Colonic mucosa (tissue), 4 donors: ENCODE data around the gene KIF5A. TPM values are rescaled to one million over a fixed set of nuclear protein-coding genes. Genes with fewer than 3 reads are reported as not detected.

ENCODE experiments used
- DNase-seq: peaks from one replicate; pipeline ENCODE4 v3.0.0-alpha.2; 2020
- H3K27ac ChIP-seq: fragments of 200-600 bp; one replicate; pipeline ENCODE4 v1.8.0; 2021
- H3K27me3 ChIP-seq: fragments of 200-600 bp; one replicate; pipeline ENCODE4 v1.8.0; 2021
- H3K36me3 ChIP-seq: fragments of 200-600 bp; one replicate; pipeline ENCODE4 v1.8.0; 2021
- H3K4me1 ChIP-seq: fragments of 200-600 bp; one replicate; pipeline ENCODE4 v1.8.0; 2021; ENCODE audit warnings: mild to moderate bottlenecking
- H3K4me3 ChIP-seq: fragments of 200-600 bp; one replicate; pipeline ENCODE4 v1.8.0; 2021
- H3K9ac ChIP-seq, 2 donors: one replicate each; pipeline ENCODE4 v1.7.0; 2013; ENCODE audit warnings: control low read depth in 2 of 2, low read depth in 2 of 2, low read length in 2 of 2
- H3K9me3 ChIP-seq: fragments of 200-600 bp; one replicate; pipeline ENCODE4 v1.8.0; 2021
- CTCF ChIP-seq: fragments of 200-600 bp; IDR thresholded peaks from one replicate; pipeline ENCODE4 v1.8.0; 2022; ENCODE audit warnings: antibody characterized with exemption, mild to moderate bottlenecking
- intact Hi-C: fragments of 100-400 bp; cut with DNase I; formaldehyde crosslinking; loops from one replicate; pipeline ENCODE4 v1.14.1; 2022
- total RNA-seq, 2 donors: library from RNA; stranded (reverse); fragmentation: NEBNext Ultra II Directional in 1 of 2; extraction: Animal tissue kit (Norgen Biotek cat#: 25700) in 1 of 2; gene quantifications; one replicate each; pipeline ENCODE4 v1.2.1, GENCODE V29; 2021
- donor health status: healthy.
- donor health status: DM: no; HTN: no; CAD: no.
- donor health status: DM: no; HTN: no; CAD: no.

Gene KIF5A
- total RNA-seq, 2 donors from 2014 or later, result 0.67 to 2.1 TPM

GRCh38 chr12:57525615-57526383, 24.0 kb upstream of the KIF5A start:
- peaks cover 22% of the 10 kb centered on the region for H3K36me3 ChIP-seq
- no peak overlapping the region for H3K4me3 ChIP-seq
- H3K27ac ChIP-seq, result no peak overlapping the region

GRCh38 chr12:57526477-57527126, 23.2 kb upstream of the KIF5A start:
- H3K36me3 ChIP-seq, result peaks cover 23% of the 10 kb centered on the region
- no peak overlapping the region for H3K27ac ChIP-seq
- no peak for TF ChIP-seq CTCF
- no peaks in the 10 kb centered on the region for H3K9me3 ChIP-seq
- no peak for DNase-seq
- H3K4me1 ChIP-seq, result peaks cover 19% of the 10 kb centered on the region
- no peak overlapping the region for H3K4me3 ChIP-seq
- H3K9ac ChIP-seq, result no peak overlapping the region
- no peaks in the 10 kb centered on the region for H3K27me3 ChIP-seq
- intact Hi-C loops, result no loop called here

More at GRCh38 chr12:57525615-57526383, 24.0 kb upstream of the KIF5A start:
- no peak for TF ChIP-seq CTCF
- Histone ChIP-seq H3K4me1 (peaks cover 21% of the 10 kb centered on the region), H3K9me3 (no peaks in the 10 kb centered on the region), H3K9ac (no peak overlapping the region), H3K27me3 (no peaks in the 10 kb centered on the region)
- intact Hi-C loops, result no loop called here
- DNase-seq, result no peak

- no peak for DNase-seq
- no peaks in the 10 kb centered on the region for H3K9me3 ChIP-seq
- H3K9ac ChIP-seq, result no peak overlapping the region
- H3K36me3 ChIP-seq, result peaks cover 25% of the 10 kb centered on the region
- H3K27ac ChIP-seq, result no peak overlapping the region
- H3K27me3 ChIP-seq, result no peaks in the 10 kb centered on the region
- no peak for TF ChIP-seq CTCF
- no peak overlapping the region for H3K4me3 ChIP-seq
- intact Hi-C loops, result no loop called here
- H3K4me1 ChIP-seq, result peaks cover 14% of the 10 kb centered on the region
Observed at GRCh38 chr12:57527184-57527583, 22.7 kb upstream of the KIF5A start.

GRCh38 chr12:57528176-57528575, 21.7 kb upstream of the KIF5A start:
- intact Hi-C loops, result no loop called here
- Histone ChIP-seq H3K4me1 (peaks cover 14% of the 10 kb centered on the region), H3K27ac (no peak overlapping the region), H3K9ac (no peak overlapping the region), H3K27me3 (no peaks in the 10 kb centered on the region), H3K4me3 (no peak overlapping the region), H3K36me3 (peaks cover 28% of the 10 kb centered on the region), H3K9me3 (no peaks in the 10 kb centered on the region)
- DNase-seq, result no peak
- no peak for TF ChIP-seq CTCF

- no peak overlapping the region for H3K27ac ChIP-seq
Observed at GRCh38 chr12:57528831-57529555, 20.9 kb upstream of the KIF5A start.

More at GRCh38 chr12:57528831-57529555, 20.9 kb upstream of the KIF5A start:
- Histone ChIP-seq H3K9ac (no peak overlapping the region), H3K36me3 (peaks cover 28% of the 10 kb centered on the region), H3K27me3 (no peaks in the 10 kb centered on the region), H3K9me3 (no peaks in the 10 kb centered on the region), H3K4me1 (peaks cover 8% of the 10 kb centered on the region), H3K4me3 (no peak overlapping the region)
- no peak for TF ChIP-seq CTCF
- intact Hi-C loops, result no loop called here
- DNase-seq, result no peak
